Measurements from ENCODE around the gene ARHGEF26. TPM values are rescaled to one million over a fixed set of nuclear protein-coding genes. Genes with fewer than 3 reads are reported as not detected.

Gene ARHGEF26
- total and polyA plus RNA-seq, 8 donors = 3.9 to 40.6 (median 20.9) TPM

- H3K4me1 ChIP-seq = peaks cover 0 to 10% (median 0%) of the 10 kb centered on the region in 4 donors
- no peak overlapping the region for H3K27ac ChIP-seq
- peaks cover 36 to 99% (median 93%) of the 10 kb centered on the region in 4 donors for H3K36me3 ChIP-seq
- no peaks in the 10 kb centered on the region for H3K9me3 ChIP-seq
- no peak overlapping the region for H3K4me3 ChIP-seq
- intact Hi-C loops (cut with DNase I; ENCODE audit: low total_unique reads) = no loop called here
- H3K27me3 ChIP-seq = no peaks in the 10 kb centered on the region
- TF ChIP-seq POLR2AphosphoS5 (IDR thresholded peaks at IDR 0.05) (no peak), POLR2A (IDR thresholded peaks at IDR 0.05) (no peak), CTCF (IDR thresholded peaks at IDR 0.05) (no peak), EP300 (IDR thresholded peaks at IDR 0.05) (no peak)
- no peak for DNase-seq
These were observed 183.1 kb downstream of the ARHGEF26 start for GRCh38 chr3:154304116-154304786.

- Histone ChIP-seq H3K27me3 (no peaks in the 10 kb centered on the region), H3K27ac (no peak overlapping the region), H3K36me3 (peaks cover 31 to 97% (median 93%) of the 10 kb centered on the region in 4 donors), H3K9me3 (no peaks in the 10 kb centered on the region), H3K4me1 (peaks cover 0 to 10% (median 0%) of the 10 kb centered on the region in 4 donors), H3K4me3 (no peak overlapping the region)
- WGBS, 5 donors = 90 to 98% (median 93%) methylated on average over 3 of the region's 3 CpGs
- DNase-seq = no peak
- no peak for TF ChIP-seq POLR2AphosphoS5 (IDR thresholded peaks at IDR 0.05)
- no peak for TF ChIP-seq EP300 (IDR thresholded peaks at IDR 0.05)
- TF ChIP-seq POLR2A (IDR thresholded peaks at IDR 0.05) = no peak
- no peak for TF ChIP-seq CTCF (IDR thresholded peaks at IDR 0.05)
- intact Hi-C loops (cut with DNase I; ENCODE audit: low total_unique reads) = no loop called here
These were observed 183.7 kb downstream of the ARHGEF26 start for GRCh38 chr3:154304936-154305335.

GRCh38 chr3:154307363-154307762 lies 186.2 kb downstream of the ARHGEF26 start:
- H3K27ac ChIP-seq = no peak overlapping the region
- H3K27me3 ChIP-seq = no peaks in the 10 kb centered on the region
- no peaks in the 10 kb centered on the region for H3K9me3 ChIP-seq
- H3K4me1 ChIP-seq = peaks cover 0 to 16% (median 0%) of the 10 kb centered on the region in 4 donors
- H3K36me3 ChIP-seq = peaks cover 27 to 89% (median 86%) of the 10 kb centered on the region in 4 donors
- DNase-seq = no peak
- no peak for TF ChIP-seq POLR2A (IDR thresholded peaks at IDR 0.05)
- TF ChIP-seq EP300 (IDR thresholded peaks at IDR 0.05) = no peak
- no peak for TF ChIP-seq CTCF (IDR thresholded peaks at IDR 0.05)
- TF ChIP-seq POLR2AphosphoS5 (IDR thresholded peaks at IDR 0.05) = no peak
- H3K4me3 ChIP-seq = no peak overlapping the region
- intact Hi-C loops (cut with DNase I; ENCODE audit: low total_unique reads) = no loop called here

Other genes with a start within 250 kb of the ARHGEF26 start
- gene DHX36, start 203.1 kb downstream of the ARHGEF26 start, total RNA-seq = 100 to 1,000 TPM in 1 of 5 donors, 10 to 100 TPM in 3, 1 to 10 TPM in 1; 4.6 to 138 (median 61.9) TPM
- gene DHX36, start 203.1 kb downstream of the ARHGEF26 start, polyA plus RNA-seq = 10 to 100 TPM; 16.4 to 30.1 (median 22.9) TPM